Measurements from ENCODE around the gene EFHC2. TPM values are rescaled to one million over a fixed set of nuclear protein-coding genes. Genes with fewer than 3 reads are reported as not detected.

The EFHC2 gene
- total RNA-seq, 1 experiment from 2014 or later: 1.1 TPM

DNA sequence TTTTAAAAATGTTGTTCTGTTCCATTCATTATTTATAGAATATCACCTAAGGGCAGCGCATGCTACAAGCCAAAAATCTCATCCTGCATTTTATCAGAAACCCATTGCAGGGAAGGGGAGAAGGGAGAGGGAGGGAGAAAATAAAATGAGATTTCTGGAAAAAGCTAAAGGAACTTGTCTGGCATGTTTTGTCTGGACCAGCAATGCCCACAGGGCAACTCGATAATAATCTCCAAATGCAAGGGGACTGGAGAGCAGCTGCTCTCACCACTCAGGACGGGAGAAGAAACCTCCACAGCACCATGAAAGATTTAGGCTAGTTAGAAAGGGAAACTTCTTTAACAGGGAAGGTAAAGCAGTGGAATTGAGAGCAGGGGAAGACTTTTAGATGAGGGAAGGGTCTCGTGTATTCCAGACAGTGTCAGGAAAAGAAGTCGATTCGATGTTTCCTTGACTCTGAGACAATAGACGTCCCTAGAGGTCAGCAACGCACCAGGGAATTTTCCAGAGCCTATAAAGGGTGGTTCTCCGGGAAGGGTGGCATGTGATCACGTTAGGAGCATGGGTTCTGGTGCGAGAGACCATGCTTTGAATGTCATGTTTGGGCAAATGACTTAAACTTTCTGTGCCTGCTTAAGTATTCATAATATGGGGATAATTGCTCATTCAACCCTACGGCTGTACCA is 238.1 kb downstream of the EFHC2 start:
- Histone ChIP-seq H4K91ac (ENCODE audit: insufficient read length, low read depth, low read length) (no peak overlapping the region), H2BK120ac (ENCODE audit: low read depth, low read length, poor library complexity, severe bottlenecking) (no peak overlapping the region), H2BK15ac (ENCODE audit: low read depth, low read length) (no peak overlapping the region), H3K4ac (ENCODE audit: low read depth, low read length) (no peak overlapping the region), H3K23me2 (ENCODE audit: insufficient read length, low read depth, low read length, poor library complexity, severe bottlenecking) (no peaks in the 10 kb centered on the region), H3K56ac (ENCODE audit: insufficient read length, low read depth, low read length) (no peak overlapping the region), H3T11ph (ENCODE audit: low read length) (no peak overlapping the region), H2AK5ac (ENCODE audit: insufficient read length, low read length) (no peak overlapping the region), H3K23ac (ENCODE audit: insufficient read length, low read depth, low read length) (no peak overlapping the region), H3K79me1 (ENCODE audit: insufficient read depth, low read depth, low read length, poor library complexity, severe bottlenecking) (no peaks in the 10 kb centered on the region), H3K27me3 (ENCODE audit: insufficient read depth, low read length) (no peaks in the 10 kb centered on the region), H3K9me3 (ENCODE audit: control insufficient read depth, low read depth, low read length) (peaks cover 34% of the 10 kb centered on the region), H3K4me1 (ENCODE audit: insufficient read depth, low read length) (no peaks in the 10 kb centered on the region), H4K8ac (replicated peaks; ENCODE audit: insufficient read length, low read depth, low read length) (no peak overlapping the region), H3K9ac (ENCODE audit: extremely low read depth, insufficient read length, low read length) (no peak overlapping the region), H2BK12ac (ENCODE audit: insufficient read length, low read depth, low read length) (no peak overlapping the region), H2BK5ac (ENCODE audit: insufficient read length, low read length) (no peak overlapping the region), H3K18ac (ENCODE audit: insufficient read length, low read depth, low read length) (no peak overlapping the region), H2AFZ (ENCODE audit: low read length) (peak overlapping the region; percentile 48), H3K4me2 (ENCODE audit: insufficient read depth, insufficient read length, low read length) (no peak overlapping the region), H2BK20ac (ENCODE audit: low read depth, low read length, poor library complexity, severe bottlenecking) (no peak overlapping the region), H3K14ac (ENCODE audit: insufficient read depth, low read length) (no peak overlapping the region), H3K27ac (ENCODE audit: insufficient read length, low read depth, low read length) (no peak overlapping the region), H3K79me2 (ENCODE audit: insufficient read depth, low read length) (no peaks in the 10 kb centered on the region), H4K5ac (ENCODE audit: insufficient read length, low read depth, low read length) (no peak overlapping the region), H4K20me1 (ENCODE audit: control insufficient read depth, insufficient read depth, insufficient read length) (no peaks in the 10 kb centered on the region)
- H3K27me3 Mint-ChIP-seq (ENCODE audit: low read depth): no peaks in the 10 kb centered on the region; the same call in 1 of the 2 replicates
- H3K36me3 Mint-ChIP-seq (ENCODE audit: insufficient read depth in 1 of 3, low read depth in 3 of 3): peaks cover 3 to 19% (median 12%) of the 10 kb centered on the region in 3 experiments
- peak; percentile 27 for DNase-seq
- TF ChIP-seq, protein P1, sequence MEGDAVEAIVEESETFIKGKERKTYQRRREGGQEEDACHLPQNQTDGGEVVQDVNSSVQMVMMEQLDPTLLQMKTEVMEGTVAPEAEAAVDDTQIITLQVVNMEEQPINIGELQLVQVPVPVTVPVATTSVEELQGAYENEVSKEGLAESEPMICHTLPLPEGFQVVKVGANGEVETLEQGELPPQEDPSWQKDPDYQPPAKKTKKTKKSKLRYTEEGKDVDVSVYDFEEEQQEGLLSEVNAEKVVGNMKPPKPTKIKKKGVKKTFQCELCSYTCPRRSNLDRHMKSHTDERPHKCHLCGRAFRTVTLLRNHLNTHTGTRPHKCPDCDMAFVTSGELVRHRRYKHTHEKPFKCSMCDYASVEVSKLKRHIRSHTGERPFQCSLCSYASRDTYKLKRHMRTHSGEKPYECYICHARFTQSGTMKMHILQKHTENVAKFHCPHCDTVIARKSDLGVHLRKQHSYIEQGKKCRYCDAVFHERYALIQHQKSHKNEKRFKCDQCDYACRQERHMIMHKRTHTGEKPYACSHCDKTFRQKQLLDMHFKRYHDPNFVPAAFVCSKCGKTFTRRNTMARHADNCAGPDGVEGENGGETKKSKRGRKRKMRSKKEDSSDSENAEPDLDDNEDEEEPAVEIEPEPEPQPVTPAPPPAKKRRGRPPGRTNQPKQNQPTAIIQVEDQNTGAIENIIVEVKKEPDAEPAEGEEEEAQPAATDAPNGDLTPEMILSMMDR (conservative IDR thresholded peaks at IDR 0.05): peak; percentile 34; the same call in 1 of the 3 replicates
- H3K27ac Mint-ChIP-seq: no peak overlapping the region
- no peak overlapping the region for H3K4me3 Mint-ChIP-seq
- peaks cover 71 to 79% of the 10 kb centered on the region in 2 experiments for H3K9me3 Mint-ChIP-seq
- H3K4me1 Mint-ChIP-seq: no peaks in the 10 kb centered on the region
- no CpG with 5 or more reads among the region's 12 CpGs for WGBS (ENCODE audit: extremely low coverage, insufficient read length, low lambda C conversion rate)
